ENCODE measurements around the gene METTL5.
A peak's percentile ranks its signal among the peaks of the same experiment; 100 is the strongest.

Gene METTL5

DNA sequence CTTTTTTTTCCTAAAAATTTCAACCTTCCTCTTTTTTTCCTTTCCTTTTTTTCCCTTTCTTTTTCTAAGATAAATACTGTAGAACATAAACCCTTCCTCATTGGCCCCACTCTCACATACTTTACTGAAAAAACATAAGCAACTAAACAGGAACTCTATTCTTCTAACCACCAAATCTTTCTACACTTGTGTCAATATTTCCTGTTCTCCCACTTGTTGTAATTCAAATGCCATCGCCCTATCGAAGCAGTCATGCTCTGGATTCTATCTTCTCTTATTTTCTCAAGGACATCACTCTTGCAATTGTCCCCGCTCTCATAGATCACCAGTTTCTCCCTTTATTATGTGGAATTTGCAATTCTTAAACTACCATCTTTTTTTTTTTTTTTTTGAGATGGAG lies 46.3 kb downstream of the METTL5 start:
- no peak for DNase-seq

DNA sequence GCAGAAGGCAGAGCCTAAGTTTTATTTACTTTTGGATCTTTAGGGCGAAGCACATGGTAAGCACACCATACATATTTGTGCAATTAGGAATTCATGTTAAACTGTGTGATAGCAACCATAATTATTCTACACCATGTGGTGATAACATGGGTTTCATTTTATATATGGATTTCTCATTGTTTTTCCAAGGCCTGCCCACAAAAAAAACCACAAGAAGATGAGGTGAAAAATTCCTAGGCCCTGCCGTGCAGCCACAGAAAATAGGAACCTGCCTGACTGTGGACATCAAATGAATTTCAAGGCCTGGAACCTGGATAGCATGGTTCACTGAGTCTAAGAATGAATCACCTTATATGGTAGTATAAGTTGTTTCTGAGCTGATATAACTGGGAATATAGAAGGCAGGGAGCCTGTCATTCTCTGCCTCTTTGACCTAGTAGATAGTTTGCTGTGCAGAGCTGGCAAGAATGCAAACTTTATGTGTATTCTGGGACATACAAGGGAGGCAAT lies 48.4 kb downstream of the METTL5 start:
- no peak for DNase-seq

DNA sequence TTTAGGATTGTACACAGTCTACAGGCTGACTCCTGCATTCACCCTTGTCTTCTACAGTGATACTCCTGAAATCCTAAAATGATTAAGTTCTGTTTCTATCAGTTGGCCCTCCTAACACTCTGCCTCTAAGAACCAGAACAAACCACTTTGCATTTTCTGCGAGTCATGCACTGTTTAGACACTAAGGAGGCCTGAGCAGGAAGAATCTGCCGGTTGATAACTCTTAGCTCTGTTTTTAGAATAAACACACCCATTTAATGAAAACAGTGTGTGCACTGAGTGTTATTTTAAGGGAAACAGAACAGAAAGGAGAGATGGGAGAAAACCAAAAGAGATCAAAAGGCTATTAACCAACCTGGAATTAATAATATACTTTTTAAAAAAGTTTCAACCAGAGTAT lies 48.9 kb downstream of the METTL5 start:
- no peak for DNase-seq

DNA sequence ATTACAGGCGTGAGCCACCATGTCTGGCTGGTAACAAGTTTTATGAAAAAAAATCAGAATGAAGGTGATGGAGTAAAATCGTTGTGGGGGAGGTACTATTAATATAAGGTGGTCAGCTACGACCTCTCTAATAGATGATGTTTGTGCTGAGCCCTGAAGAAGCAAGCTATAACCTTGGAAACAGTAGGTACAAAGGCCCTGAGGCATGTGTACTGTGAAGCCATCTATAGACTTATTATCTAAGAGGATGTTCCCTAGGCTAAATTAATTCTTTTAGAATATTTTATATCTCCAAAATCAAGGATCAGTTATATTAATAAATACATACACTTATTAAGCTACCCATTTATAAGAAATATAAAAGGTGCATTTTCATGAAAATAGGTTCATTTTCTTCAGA lies 49.4 kb downstream of the METTL5 start:
- DNase-seq = no peak

- no peak for DNase-seq
Measured at GRCh38 chr2:169772651-169773050, 52.1 kb downstream of the METTL5 start.

DNA sequence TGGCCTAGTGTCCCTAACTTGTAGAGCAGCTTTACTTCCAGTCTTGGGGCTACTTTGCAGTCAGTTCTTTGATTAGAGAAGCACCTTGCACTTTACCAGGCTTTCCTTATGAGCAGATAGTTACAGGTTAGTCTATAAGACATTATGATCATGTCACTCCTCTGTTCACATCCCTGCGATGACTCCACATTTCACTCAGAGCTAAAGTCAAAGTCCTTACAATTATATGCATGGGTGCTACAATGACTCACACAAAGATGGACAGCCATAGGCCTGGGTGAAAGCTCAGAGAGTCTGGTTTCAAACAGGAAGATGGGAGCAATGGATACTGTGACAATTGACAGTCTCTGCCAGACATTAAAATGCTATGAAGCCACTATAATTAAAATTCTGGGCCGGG lies 53.1 kb downstream of the METTL5 start:
- DNase-seq = no peak

DNA sequence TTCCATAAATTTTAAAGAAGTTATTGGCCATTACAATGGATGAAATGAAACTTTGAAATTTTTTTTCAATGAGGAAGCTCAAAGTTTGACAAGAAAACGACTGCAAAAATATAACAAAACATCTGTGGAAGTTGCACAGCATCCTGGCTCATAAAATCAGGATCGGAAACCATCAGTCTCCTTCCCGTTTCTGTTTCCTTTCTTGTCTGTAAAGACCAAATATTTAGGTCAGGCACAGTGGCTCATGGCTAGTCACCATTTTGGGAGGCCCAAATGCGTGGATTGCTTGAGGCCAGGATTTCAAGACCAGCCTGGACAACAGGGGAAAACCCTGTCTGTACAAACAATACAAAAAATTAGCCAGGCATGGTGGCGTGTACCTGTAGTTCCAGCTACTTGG lies 53.7 kb downstream of the METTL5 start:
- no peak for DNase-seq

GRCh38 chr2:169768262-169768995 lies 56.3 kb downstream of the METTL5 start:
- peak; percentile 23 for DNase-seq

GRCh38 chr2:169767243-169767888 lies 57.3 kb downstream of the METTL5 start:
- DNase-seq = peak; percentile 37

DNA sequence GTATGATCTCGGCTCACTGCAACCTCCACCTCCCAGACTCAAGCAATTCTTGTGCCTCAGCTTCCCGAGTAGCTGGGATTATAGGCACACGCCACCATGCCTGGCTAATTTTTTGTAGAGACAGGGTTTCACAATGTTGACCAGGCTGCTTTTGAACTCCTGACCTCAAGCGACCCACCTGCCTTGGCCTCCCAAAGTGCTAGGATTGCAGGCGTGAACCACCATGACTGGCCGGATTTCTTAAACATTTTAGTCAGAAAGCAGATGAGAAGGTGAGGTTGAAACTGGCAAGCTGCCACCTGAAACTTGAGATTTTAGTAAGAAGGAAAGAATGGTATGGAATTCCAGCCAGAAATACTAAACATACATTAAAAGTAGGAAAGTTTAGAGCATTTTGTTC lies 59.2 kb downstream of the METTL5 start:
- DNase-seq = no peak

- DNase-seq = no peak
Measured at GRCh38 chr2:169761970-169762292, 62.8 kb downstream of the METTL5 start.
